Transverse colon (tissue), 4 donors: Measurements from ENCODE around the gene LEMD1. TPM values are rescaled to one million over a fixed set of nuclear protein-coding genes. Genes with fewer than 3 reads are reported as not detected.

Experiments
- DNase-seq: peaks from one replicate; pipeline ENCODE4 v3.0.0-alpha.2; 2019
- H3K27ac ChIP-seq, 4 donors: fragments of 200-600 bp; sonication (generic); 2 replicates each; pipeline ENCODE4 v1.5.1; 2016 to 2018; ENCODE audit warnings: inconsistent platforms in 4 of 4
- H3K27me3 ChIP-seq: fragments of 200-600 bp; sonication (generic); 2 replicates; pipeline ENCODE4 v1.5.1; 2017; ENCODE audit warnings: inconsistent platforms
- H3K36me3 ChIP-seq, 4 donors: fragments of 200-600 bp; sonication (generic); 2 replicates each; pipeline ENCODE4 v1.5.1; 2017 to 2019; ENCODE audit warnings: inconsistent platforms in 4 of 4
- H3K4me1 ChIP-seq, 4 donors: fragments of 200-600 bp; sonication (generic); 2 replicates each; pipeline ENCODE4 v1.5.1; 2017 to 2020; ENCODE audit warnings: inconsistent platforms in 4 of 4
- H3K4me3 ChIP-seq, 4 donors: fragments of 200-600 bp; sonication (generic); 1 replicate in 1 of 4; 2 replicates in 3 of 4; pipeline versions ENCODE4 v1.5.1 to v1.6.1; 2017 to 2019; ENCODE audit warnings: inconsistent platforms in 4 of 4
- H3K9me3 ChIP-seq, 2 donors: fragments of 200-600 bp; sonication (generic); 2 replicates each; pipeline ENCODE4 v1.5.1; 2017 to 2019; ENCODE audit warnings: inconsistent platforms in 2 of 2
- EP300 ChIP-seq: sonication (generic); formaldehyde crosslinking; IDR thresholded peaks from one replicate; pipeline ENCODE4 v1.6.1; 2017; ENCODE audit warnings: antibody characterized with exemption, low read depth
- POLR2A ChIP-seq: fragments of 450-650 bp; IDR thresholded peaks from one replicate; pipeline ENCODE4 v1.6.1; 2016; ENCODE audit warnings: antibody characterized with exemption, mild to moderate bottlenecking, moderate library complexity
- POLR2AphosphoS5 ChIP-seq, 3 donors: sonication (generic); formaldehyde crosslinking; IDR thresholded peaks; one replicate each; pipeline ENCODE4 v1.6.1; 2016; ENCODE audit warnings: antibody characterized with exemption in 3 of 3
- WGBS, 2 donors: methylation state at CpG; one replicate each; pipeline ENCODE4 v1.1.5; 2018; ENCODE audit warnings: low coverage in 1 of 2; 5-methylcytosine and 5-hydroxymethylcytosine counted together
- in situ Hi-C, 4 donors: fragments of 200-750 bp; cut with MboI; loops; one replicate each; pipeline versions ENCODE4 v1.15.0 to v1.15.1; 2017; ENCODE audit warnings: low sequenced_read_pairs in 3 of 4, low pct_ligation_motif_present in 1 of 4, low pct_unique_long_range_greater_than_20kb in 1 of 4
- intact Hi-C: fragments of 100-400 bp; cut with DNase I; formaldehyde crosslinking; loops from one replicate; pipeline ENCODE4 v1.15.1; 2023; ENCODE audit warnings: low total_unique reads
- total RNA-seq, 4 donors: library from RNA; depleted of rRNA; stranded (reverse); fragments of >200 nt; gene quantifications; one replicate each; pipeline ENCODE4 v1.1.0, GENCODE V29; 2016
- TF ChIP-seq, protein P1 (sequence below), 5 experiments: fragments of 200-600 bp in 3 of 5; fragments of 450-650 bp in 2 of 5; sonication (generic) in 3 of 5; IDR thresholded peaks; 1 replicate in 2 of 5; 2 replicates in 3 of 5; pipeline ENCODE4 v1.5.1; 2016 to 2017; ENCODE audit warnings: antibody characterized with exemption in 5 of 5, inconsistent platforms in 3 of 5, mild to moderate bottlenecking in 2 of 5, moderate library complexity in 1 of 5

The LEMD1 gene
- total RNA-seq, 4 donors from 2014 or later, result not detected

DNA sequence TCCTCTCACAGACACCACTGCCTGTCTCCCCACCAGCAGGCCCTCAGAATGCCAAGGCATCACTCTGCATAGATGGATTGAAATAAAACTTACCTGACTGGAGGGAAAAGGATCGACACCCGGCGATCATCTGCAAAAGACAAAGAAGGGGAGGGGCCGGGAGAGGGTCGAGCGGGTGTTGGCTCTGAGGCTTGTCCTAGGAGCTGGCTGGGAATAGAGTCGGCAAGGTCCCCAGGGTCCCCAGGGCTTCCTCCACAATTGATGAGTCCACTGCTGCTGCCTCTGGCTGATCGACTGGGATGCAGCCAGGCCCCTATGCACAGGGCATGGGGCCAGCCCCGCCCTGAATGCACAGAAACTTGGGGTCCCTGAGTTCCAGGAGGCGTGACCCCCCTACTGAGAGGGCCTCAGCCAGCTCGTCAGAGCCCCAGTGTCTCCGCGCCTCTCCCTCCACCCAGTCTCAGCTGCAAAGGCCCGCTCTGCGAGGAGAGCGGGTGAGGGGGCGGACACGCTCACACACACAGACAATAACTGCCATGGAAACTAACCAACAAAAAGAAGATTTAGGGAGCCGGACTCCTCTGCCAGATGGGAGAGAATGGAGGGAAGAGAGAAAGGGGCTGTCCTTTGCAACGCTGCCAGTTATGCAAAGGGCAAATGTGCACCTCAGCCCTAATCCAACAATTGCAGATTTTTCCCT is 65.3 kb downstream of the LEMD1 start, which contains the start of gene KLHDC8A:
TSS of gene KLHDC8A (minus strand) at position 483 of the 700 bp plus-strand sequence. CDS start 13,318 bp downstream, outside the sequence.
- Histone ChIP-seq H3K9me3 (no peaks in the 10 kb centered on the region), H3K4me1 (peaks cover 4 to 31% (median 12%) of the 10 kb centered on the region in 4 donors), H3K27me3 (no peaks in the 10 kb centered on the region), H3K36me3 (no peaks in the 10 kb centered on the region), H3K4me3 (no peak within 1 kb of the TSS), H3K27ac (peak within 1 kb of the TSS in 3 of 4 donors; percentile 19 to 62 (median 30))
- intact Hi-C loops (loop anchor here (10.0 kb wide), 1 partner anchor 78 kb away; no protein-coding TSS in a partner anchor), in situ Hi-C loops (no loop called here)
- WGBS, 2 donors, result 64% methylated on average over 20 of the region's 20 CpGs; no CpG with 5 or more reads in 1 of the 2 donors
- DNase-seq, result no peak
- TF ChIP-seq POLR2AphosphoS5 (IDR thresholded peaks at IDR 0.05), result no peak
- TF ChIP-seq, protein P1, sequence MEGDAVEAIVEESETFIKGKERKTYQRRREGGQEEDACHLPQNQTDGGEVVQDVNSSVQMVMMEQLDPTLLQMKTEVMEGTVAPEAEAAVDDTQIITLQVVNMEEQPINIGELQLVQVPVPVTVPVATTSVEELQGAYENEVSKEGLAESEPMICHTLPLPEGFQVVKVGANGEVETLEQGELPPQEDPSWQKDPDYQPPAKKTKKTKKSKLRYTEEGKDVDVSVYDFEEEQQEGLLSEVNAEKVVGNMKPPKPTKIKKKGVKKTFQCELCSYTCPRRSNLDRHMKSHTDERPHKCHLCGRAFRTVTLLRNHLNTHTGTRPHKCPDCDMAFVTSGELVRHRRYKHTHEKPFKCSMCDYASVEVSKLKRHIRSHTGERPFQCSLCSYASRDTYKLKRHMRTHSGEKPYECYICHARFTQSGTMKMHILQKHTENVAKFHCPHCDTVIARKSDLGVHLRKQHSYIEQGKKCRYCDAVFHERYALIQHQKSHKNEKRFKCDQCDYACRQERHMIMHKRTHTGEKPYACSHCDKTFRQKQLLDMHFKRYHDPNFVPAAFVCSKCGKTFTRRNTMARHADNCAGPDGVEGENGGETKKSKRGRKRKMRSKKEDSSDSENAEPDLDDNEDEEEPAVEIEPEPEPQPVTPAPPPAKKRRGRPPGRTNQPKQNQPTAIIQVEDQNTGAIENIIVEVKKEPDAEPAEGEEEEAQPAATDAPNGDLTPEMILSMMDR (IDR thresholded peaks at IDR 0.05), result no peak
- no peak for TF ChIP-seq POLR2A

DNA sequence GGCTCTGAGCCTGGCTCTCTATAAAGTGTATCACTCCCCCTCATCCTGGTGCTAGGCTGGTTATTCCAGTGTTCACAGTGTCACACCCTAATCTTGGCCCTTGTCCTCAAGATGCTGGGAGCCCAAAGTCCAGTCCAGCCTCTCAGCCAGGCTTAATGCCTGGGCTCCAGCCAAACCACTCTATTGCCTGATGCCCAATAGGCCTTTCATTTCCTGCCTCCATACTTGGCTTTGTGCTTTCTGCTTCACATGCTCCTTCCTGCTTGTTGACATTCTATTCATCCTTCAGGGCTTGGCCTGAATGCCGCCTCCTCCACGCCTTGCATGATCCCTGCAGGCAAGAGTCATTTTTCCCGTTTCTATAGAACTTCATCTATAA is 66.8 kb downstream of the LEMD1 start:
- in situ Hi-C loops, result no loop called here
- peak overlapping the region; percentile 19 to 62 (median 40) for H3K27ac ChIP-seq
- TF ChIP-seq POLR2AphosphoS5 (IDR thresholded peaks at IDR 0.05) (peak in 2 of 3 donors; percentile 60 to 70), EP300 (no peak)
- no peak overlapping the region for H3K4me3 ChIP-seq
- H3K9me3 ChIP-seq, result no peaks in the 10 kb centered on the region
- H3K36me3 ChIP-seq, result no peaks in the 10 kb centered on the region
- no peaks in the 10 kb centered on the region for H3K27me3 ChIP-seq
- peaks cover 4 to 31% (median 12%) of the 10 kb centered on the region in 4 donors for H3K4me1 ChIP-seq
- WGBS, 2 donors, result 36 to 59% methylated on average over 3 of the region's 3 CpGs
- intact Hi-C loops, result loop anchor here (10.0 kb wide), 1 partner anchor 80 kb away; no protein-coding TSS in a partner anchor
- peak; percentile 86 for DNase-seq

DNA sequence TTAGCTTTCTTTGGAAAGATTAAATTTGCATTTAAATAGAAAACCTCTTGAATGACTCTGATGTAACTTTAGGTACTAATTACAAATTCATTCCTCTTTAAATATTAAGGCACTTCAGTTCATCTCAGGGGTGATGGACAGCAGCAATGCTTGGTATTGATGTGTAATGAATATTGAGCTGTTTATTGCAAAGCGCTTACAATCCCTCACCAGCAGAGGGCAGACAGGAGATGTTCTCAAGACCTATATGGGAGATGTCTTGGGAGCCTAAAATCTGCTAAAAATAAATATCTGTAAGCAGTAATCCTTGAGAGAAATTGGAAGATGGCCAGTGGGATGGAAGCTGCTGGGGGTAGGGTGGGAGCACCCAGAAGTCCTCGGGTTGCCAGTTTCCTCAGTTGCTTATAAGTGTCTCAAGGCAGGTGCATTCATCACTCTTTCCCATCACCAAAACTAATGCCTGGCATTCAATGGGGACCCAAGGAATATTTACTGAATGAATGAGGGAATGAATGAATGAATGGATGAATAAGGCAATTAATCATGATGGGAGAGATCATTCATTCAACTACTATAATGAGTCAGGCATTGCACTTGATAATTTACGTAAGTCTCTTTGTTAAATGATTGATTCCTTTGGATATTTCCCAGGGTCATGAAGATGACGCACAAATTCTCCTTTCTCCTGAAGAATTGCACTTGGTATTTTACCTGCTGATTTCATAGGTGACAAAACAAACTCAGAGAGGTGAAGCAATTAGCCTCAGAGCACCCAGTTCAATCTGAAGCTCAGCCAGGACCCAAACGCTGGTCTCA is 67.4 kb downstream of the LEMD1 start:
- H3K27ac ChIP-seq, result peak overlapping the region; percentile 19 to 62 (median 40)
- WGBS, 2 donors, result 19 to 26% methylated on average over 3 to 5 of the region's 5 CpGs
- TF ChIP-seq, protein P1 (IDR thresholded peaks at IDR 0.05), result peak; percentile 83 to 92 (median 87)
- TF ChIP-seq POLR2A, result no peak
- no peaks in the 10 kb centered on the region for H3K27me3 ChIP-seq
- intact Hi-C loops (loop anchor here (10.0 kb wide), 1 partner anchor 80 kb away; no protein-coding TSS in a partner anchor), in situ Hi-C loops (no loop called here)
- H3K36me3 ChIP-seq, result no peaks in the 10 kb centered on the region
- peaks cover 4 to 31% (median 12%) of the 10 kb centered on the region in 4 donors for H3K4me1 ChIP-seq
- no peak overlapping the region for H3K4me3 ChIP-seq
- peak; percentile 62 for DNase-seq
- no peaks in the 10 kb centered on the region for H3K9me3 ChIP-seq

DNA sequence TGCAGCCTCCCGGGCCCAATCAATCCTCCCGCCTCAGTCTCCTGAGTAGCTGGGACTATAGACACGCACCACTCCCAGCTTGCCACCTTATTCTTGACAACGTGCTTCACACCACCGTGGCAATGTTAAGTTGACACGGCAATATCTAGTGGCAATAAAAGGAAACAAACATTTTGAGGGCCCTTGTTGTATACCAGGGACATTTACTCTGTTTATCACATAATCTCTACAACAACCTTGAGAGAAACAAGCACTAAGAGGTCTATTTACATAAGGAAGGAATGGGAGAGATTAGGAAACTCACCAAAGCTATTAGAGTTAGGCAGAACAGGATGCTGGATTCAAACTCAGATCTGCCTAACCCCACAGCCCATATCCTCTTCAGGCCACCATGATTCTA is 68.2 kb downstream of the LEMD1 start:
- Histone ChIP-seq H3K27me3 (no peaks in the 10 kb centered on the region), H3K9me3 (no peaks in the 10 kb centered on the region), H3K4me1 (peaks cover 4 to 31% (median 12%) of the 10 kb centered on the region in 4 donors), H3K4me3 (no peak overlapping the region), H3K27ac (peak overlapping the region in 1 of 4 donors; percentile 62), H3K36me3 (no peaks in the 10 kb centered on the region)
- TF ChIP-seq POLR2A (no peak), EP300 (no peak), POLR2AphosphoS5 (IDR thresholded peaks at IDR 0.05) (no peak)
- TF ChIP-seq, protein P1 (IDR thresholded peaks at IDR 0.05), result no peak
- intact Hi-C loops (loop anchor here (10.0 kb wide), 1 partner anchor 81 kb away; no protein-coding TSS in a partner anchor), in situ Hi-C loops (no loop called here)
- 49 to 67% methylated on average over 3 to 6 of the region's 6 CpGs for WGBS, 2 donors
- DNase-seq, result no peak
